Frontal cortex (tissue), 4 donors: Measurements from ENCODE around the gene CCDC39. TPM values are rescaled to one million over a fixed set of nuclear protein-coding genes. Genes with fewer than 3 reads are reported as not detected.
"Not testable (repeated sequence)": the region's sequence is repeated elsewhere in the genome, so short reads cannot be mapped to it uniquely, and the experiment has no call there.

ENCODE experiments used
- DNase-seq, 2 donors: peaks; one replicate each; pipeline ENCODE4 v3.0.0; 2012; ENCODE audit warnings: low spot score in 2 of 2
- FAIRE-seq: peaks from 2 replicates; lab custom pipeline; 2012; peaks lifted over from hg19 to GRCh38; lab: Jason Lieb, UNC
- total RNA-seq: library from RNA; depleted of rRNA; stranded (reverse); fragments of >200 nt; gene quantifications from one replicate; pipeline ENCODE4 v1.2.3, GENCODE V29; 2014
- donor health status: control.
- donor health status: control.
- donor health status: control.

The CCDC39 gene
- total RNA-seq, 1 donor from 2014 or later = 0.82 TPM

GRCh38 chr3:180630371-180630770, 48.9 kb downstream of the CCDC39 start:
- no peak for DNase-seq
- FAIRE-seq = no peak

- DNase-seq = no peak
- FAIRE-seq = no peak
Measured at GRCh38 chr3:180626844-180627243, 52.4 kb downstream of the CCDC39 start.

DNA sequence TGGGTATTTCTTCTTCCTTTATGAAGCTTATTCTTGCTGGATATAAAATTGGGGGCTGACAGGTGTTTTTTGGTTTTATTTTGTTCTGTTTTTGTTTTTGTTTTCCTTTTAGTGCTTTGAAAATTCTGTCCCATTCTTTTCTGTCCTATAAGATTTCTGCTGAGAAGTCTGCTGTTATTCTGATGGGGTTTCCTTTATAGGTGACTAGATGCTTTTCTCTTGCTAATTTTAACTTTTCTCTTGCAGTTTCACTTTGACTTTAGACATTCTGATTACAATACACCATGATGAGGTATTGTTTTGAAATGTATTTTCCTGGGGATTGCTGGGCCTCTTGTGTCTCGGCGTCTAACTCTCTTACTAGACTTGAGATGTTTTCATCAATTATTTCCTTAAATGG, 54.6 kb downstream of the CCDC39 start:
- FAIRE-seq (no peak), DNase-seq (no peak)

DNA sequence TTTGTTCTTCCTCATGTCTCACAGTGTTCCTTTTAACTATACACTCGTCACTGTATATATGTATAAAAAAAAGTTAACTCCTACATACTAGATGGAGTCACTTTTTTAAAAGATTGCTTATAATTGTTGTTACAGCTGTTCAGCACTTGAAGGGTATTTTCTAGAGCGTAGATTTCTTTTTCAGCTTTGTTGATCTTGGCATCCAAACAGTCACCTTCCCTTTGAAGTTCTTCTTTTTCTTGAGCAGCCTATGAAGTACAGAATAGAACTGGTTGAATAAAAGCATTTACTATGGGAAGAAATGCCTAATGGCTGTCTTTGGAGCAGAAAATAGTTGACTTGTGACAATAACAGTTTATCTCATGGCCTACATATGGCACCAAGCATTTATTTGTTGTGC, 59.6 kb downstream of the CCDC39 start:
- no peak for FAIRE-seq
- DNase-seq = no peak

DNA sequence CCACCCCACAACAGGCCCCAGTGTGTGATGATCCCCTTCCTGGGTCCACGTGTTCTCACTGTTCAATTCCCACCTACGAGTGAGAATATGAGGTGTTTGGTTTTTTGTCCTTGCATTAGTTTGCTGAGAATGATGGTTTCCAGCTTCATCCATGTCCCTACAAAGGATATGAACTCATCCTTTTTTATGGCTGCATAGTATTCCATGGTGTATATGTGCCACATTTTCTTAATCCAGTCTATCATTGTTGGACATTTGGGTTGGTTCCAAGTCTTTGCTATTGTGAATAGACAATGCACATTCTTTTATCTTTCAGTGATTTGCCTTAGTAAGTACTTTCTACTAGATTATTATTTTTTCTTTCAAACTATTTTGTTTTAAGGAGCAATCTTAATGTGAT, 60.7 kb downstream of the CCDC39 start:
- not testable (repeated sequence) for FAIRE-seq, DNase-seq

GRCh38 chr3:180617049-180617448, 62.2 kb downstream of the CCDC39 start:
- no peak for FAIRE-seq
- DNase-seq = no peak

- DNase-seq = no peak
- no peak for FAIRE-seq
Measured at GRCh38 chr3:180615954-180616353, 63.3 kb downstream of the CCDC39 start.

- FAIRE-seq (no peak), DNase-seq (no peak)
Measured at GRCh38 chr3:180612364-180612763, 66.9 kb downstream of the CCDC39 start.

GRCh38 chr3:180611006-180611405, 68.3 kb downstream of the CCDC39 start:
- DNase-seq = no peak
- no peak for FAIRE-seq

GRCh38 chr3:180601688-180602666, 77.3 kb downstream of the CCDC39 start, which contains the start of gene TTC14:
Gene TTC14 (plus strand): TSS chr3:180602163. CDS start chr3:180602262, 99 bp downstream.
- FAIRE-seq = no peak
- peak; percentile 83 to 91 for DNase-seq

DNA sequence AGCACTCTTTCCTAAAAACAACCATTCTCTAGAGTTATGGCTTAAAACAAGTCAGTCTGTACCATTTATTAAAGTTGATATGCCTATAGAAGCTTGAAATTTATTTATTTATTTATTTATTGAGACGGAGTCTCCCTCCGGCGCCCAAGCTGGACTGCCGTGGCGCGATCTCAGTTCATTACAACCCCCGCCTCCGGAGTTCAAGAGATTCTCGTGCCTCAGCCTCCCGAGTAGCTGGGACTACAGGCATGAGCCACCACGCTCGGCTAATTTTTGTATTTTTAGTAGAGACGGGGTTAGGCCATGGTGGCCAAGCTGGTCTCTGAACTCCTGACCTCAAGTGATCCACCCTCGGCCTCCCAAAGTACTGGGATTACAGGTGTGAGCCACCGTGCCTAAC, 78.8 kb downstream of the CCDC39 start:
- DNase-seq = no peak
- FAIRE-seq = no peak

- DNase-seq = no peak
- no peak for FAIRE-seq
Measured at GRCh38 chr3:180595559-180595935, 83.7 kb downstream of the CCDC39 start.

- peak; percentile 58 for FAIRE-seq
- DNase-seq = peak; percentile 30 to 34
Measured at GRCh38 chr3:180594631-180595558, 84.4 kb downstream of the CCDC39 start.

DNA sequence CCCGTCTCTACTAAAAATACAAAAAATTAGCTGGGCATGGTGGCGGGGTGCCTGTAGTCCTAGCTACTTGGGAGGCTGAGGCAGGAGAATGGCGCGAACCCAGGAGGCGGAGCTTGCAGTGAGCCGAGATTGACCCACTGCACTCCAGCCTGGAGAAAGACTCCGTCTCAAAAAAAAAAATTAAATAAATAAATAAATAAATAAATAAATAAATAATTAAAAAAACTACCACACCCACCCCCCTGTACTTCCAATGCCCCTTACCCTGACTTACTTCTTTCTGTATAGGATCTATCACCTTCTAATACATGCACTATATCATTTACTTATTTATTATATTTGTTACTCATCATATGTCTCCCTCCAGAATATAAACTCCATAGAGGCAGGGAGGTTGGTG, 85.7 kb downstream of the CCDC39 start:
- FAIRE-seq, DNase-seq: not testable (repeated sequence)

DNA sequence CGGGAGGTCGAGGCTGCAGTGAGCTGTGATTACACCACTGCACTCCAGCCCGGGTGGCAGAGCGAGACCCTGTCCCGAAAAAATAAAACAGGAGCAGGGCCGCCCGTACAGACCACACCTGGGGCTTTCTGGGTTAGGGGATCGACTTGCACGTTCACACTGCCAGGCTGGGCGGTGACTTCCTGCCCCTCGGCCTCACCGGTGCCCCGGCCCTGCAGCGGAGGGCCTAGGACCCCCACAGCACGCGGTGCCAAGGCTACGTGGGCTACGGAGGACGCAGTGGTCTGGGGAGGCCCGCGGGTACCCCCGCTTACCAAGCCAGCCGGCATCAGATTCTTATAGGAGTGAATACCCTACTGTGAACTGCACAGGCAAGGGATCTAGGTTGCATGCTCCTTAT, 88.9 kb downstream of the CCDC39 start:
- DNase-seq = no peak
- FAIRE-seq = no peak

DNA sequence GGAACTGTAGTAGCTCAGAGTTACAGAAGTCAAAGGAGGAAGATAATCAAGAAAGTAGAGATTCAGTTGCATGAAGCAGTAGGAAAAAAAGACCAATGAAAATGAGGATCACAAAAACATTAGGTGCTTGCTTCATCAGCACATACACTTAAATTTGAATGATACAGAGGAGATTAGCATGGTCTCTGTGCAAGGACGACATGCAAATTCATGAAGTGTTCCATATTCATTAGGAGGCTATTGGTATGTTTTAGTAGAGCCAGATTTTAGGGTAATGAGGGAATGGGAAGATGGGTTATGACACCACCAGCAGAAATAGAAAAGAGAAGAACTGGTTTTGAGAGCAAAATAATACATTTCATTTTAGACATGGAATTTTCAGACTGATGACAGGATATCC, 98.4 kb downstream of the CCDC39 start:
- no peak for DNase-seq
- no peak for FAIRE-seq

GRCh38 chr3:180575571-180575970, 103.7 kb downstream of the CCDC39 start:
- FAIRE-seq (no peak), DNase-seq (no peak)

DNA sequence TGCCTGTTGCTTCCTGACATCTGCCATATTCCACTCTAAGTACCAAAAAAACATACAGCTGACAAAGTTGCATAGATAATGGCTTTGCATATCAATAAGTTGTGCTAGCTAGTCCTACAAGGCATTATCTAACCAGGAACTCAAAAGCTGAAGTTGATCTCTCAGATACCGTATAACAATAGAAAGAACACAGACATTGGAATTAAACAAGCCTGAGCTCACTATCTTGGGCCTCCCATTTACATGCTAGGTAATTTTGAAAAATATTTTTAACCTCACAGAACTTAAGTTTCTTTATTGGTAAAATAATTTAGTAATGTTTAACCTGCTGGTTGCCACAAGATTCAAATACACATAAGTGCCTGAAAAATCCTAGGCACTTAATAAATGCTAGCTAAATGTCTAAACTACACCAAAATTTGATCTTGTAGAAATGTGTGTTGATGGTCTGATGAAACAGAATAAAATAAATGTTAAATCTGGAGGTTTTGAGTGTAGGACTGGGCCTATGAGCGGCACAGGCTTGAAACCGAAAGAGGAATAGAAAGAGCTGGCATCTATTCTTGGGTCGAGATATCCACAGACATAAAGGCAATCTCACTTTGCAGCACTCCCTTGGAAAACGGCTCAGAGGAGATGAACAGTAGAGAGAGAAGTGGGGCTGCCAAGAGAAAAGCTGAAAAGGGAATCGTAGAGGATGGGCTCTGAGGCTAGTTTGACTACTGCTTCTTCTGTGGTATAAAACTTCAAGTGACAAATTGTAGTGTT, 107.3 kb downstream of the CCDC39 start:
- DNase-seq = no peak
- no peak for FAIRE-seq

DNA sequence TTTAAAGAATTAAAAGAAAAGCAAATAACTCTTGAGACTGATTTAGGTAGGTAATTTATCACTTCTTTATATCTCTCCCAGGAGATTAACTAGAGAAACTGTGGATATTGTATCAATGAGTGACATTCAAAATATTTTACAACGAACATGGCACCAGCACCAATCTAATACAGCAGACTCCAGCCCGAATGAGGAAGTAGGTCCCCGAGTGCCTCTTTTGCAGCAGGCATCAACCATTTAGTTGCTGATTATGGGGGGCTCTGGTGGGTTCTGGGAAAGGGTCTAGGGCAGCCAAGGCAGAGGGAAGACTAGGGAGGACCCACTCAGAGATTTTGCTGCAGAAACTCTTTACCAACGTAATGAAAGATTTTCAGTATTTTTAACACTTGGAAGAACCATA, 109.1 kb downstream of the CCDC39 start:
- DNase-seq = no peak
- FAIRE-seq = no peak

GRCh38 chr3:180564676-180565075, 114.6 kb downstream of the CCDC39 start:
- FAIRE-seq = no peak
- no peak for DNase-seq
